ENCODE data around the gene RTN4RL2.
A peak's percentile ranks its signal among the peaks of the same experiment; 100 is the strongest.

RTN4RL2 gene

GRCh38 chr11:57481915-57482781, 21.8 kb downstream of the RTN4RL2 start:
- no peak for DNase-seq

- DNase-seq, result peak; percentile 14 to 65 (median 59)
These were observed 22.6 kb downstream of the RTN4RL2 start for GRCh38 chr11:57482782-57483561.

DNA sequence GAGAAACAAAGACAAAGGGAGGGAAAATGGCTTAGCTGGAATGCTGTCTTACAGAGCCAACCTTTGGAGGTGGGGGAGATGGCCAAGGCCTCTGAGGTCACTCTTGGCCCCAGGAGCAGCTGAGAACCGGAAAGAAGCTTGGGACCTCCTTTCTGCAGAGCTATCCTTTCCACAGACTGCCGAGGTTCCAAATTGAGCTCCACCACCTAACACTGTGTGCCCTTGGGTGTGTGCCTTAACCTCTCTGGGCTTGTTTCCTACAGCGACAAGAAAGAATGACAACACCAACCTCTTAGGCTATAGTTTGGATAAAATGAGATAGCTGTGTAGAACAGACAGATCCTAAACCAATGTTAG, 23.2 kb downstream of the RTN4RL2 start:
- DNase-seq, result no peak

GRCh38 chr11:57484141-57484710, 23.9 kb downstream of the RTN4RL2 start:
- no peak for DNase-seq

- DNase-seq, result no peak
These were observed 25.1 kb downstream of the RTN4RL2 start for GRCh38 chr11:57485217-57485990.

GRCh38 chr11:57487021-57487778, 26.9 kb downstream of the RTN4RL2 start:
- no peak for DNase-seq

- no peak for DNase-seq
These were observed 27.8 kb downstream of the RTN4RL2 start for GRCh38 chr11:57487920-57488659.

DNA sequence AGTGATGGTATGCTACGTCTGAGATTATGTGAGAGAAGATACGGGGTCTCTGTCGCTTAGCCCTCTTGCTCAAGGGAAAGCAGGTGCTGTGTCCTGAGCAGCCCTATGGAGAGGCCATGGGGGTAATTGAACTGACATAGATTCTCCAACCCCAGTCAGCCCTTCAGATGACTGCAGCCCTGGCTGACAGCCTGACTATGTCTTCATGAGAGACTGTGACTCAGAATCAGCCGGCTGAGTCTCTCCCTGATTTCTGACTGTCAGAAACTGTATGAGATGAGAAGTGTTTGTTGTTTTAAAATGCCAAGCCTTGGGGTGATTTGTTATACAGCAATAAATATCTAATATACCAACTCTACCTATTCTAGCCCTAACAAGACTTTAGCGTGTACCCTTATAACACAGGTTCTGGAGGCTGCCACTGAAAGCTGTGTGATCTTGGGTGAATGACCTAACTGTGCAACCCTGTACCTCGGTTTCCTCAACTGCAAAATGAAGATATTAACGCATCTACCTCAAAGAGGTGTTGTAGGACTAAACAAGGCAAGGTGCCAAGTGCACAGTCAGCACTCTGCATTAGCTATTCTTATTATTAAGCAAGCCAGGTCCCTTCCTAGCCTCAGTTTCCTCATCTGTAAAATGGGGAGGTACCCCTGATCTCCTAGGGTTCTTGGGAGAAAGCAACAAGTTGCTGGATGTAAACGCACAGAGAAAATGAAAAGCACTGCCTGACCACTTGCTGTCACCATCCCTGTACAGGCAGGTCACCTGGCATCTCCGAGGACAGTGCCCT, 30.3 kb downstream of the RTN4RL2 start:
- DNase-seq, result no peak

- peak in 4 of 6 experiments; percentile 7 to 51 (median 42) for DNase-seq
These were observed 31.2 kb downstream of the RTN4RL2 start for GRCh38 chr11:57491371-57492061.

DNA sequence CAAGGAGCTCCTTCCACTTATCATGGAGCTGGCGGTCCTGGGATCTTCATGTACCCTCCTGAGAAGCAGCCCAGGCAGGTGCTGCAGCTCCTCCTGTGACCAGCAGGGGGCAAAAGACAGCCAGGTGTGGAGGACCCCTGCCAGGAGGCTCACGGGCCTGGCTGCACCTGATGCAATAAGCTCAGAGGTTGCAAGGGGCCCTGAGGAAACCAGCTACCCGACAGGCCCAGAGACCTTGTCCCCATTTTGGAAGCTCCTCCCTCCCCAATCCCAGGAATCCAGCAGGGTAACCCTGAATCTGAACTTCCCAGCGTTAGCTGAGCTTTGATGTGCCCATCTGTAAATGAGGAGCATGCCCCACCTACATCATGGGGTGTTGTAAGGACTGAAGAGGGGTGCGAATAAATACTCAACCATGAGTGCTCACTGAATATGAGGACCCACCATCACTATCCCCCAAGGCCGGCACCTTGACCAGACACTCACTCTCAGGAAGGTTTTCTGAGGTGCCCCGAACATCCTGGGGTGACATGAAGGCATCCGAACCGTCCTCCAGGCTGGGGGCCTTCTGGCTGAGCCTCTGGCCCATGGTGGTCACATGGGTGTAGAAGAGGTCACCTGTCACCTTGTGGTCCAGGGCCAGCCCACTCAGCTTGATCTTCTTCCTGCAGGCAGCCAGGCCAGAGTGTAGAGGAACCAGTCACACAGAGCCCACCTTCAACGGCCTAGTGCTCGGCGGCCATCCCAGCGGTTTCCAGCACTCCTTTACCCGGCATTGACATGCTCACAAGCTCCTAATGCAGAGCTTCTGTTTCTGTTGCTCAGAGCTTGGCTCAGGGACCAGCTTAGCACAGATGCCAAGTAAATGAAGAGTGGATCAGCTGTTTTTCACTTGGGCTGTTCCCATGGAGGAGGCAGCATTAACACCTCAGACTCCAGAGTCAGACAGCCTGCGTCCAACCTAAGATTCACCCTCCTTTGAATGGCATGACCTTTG, 33.5 kb downstream of the RTN4RL2 start:
- peak; percentile 59 to 77 (median 64) for DNase-seq

DNA sequence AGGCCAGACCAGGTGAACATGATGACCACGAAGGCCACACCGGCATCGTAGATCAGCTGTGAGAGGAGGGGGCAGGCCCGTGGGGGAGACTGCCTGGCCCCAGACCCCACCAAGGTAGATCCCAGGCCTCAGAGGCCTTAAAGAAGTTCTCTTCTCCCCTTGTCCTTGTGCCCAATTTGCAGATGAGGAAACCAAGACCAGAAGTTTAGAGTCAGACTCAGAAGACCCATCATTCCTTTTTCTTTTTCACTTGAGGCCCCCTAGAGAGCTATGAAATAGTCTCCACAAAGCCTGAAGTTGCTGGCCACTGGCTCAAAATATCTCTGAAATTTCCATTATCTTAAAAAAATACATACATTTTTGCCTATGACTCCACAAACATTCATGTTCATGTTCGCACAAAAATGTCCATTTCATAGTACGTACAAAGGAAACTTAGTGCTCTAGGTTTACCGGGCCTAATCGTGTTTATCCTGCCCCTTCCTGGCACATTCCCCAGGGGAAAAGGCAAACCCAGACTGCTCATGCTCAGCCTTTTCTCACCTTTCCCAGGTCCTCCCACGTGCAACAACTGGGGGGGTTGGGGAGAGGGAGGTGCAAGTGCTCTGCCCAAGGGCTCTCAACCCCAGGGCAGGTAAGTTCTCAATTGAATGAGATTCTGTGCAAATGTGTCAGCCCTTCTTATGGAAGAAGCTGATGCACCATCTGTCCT, 35.9 kb downstream of the RTN4RL2 start:
- DNase-seq, result no peak

GRCh38 chr11:57497303-57498247, 37.2 kb downstream of the RTN4RL2 start:
- no peak for DNase-seq

GRCh38 chr11:57498540-57498939, 38.2 kb downstream of the RTN4RL2 start:
- DNase-seq, result no peak

- peak in 1 of 6 experiments; percentile 25 for DNase-seq
These were observed 39.2 kb downstream of the RTN4RL2 start for GRCh38 chr11:57499413-57499982.

DNA sequence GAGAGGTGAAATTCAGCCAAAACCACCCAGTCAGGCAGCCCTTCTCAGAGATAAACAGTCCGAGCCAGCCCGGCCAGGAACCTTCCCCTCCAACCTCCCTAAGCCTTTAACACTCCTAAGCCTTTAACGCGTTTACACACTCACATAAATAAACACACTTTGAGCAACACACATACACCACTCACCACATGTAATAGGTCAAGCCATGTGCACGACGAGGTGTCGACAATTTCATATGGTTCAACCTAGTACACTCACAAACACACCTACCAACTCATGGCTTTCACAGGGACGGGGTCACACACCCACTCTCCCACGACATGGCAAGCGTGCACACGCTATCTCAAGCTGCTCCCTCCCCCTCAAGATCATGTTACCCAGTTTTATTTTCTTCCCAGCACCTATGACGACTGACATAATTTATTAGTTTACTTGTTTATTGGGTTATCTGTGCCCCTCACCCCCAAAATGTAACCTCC, 39.7 kb downstream of the RTN4RL2 start:
- no peak for DNase-seq

DNA sequence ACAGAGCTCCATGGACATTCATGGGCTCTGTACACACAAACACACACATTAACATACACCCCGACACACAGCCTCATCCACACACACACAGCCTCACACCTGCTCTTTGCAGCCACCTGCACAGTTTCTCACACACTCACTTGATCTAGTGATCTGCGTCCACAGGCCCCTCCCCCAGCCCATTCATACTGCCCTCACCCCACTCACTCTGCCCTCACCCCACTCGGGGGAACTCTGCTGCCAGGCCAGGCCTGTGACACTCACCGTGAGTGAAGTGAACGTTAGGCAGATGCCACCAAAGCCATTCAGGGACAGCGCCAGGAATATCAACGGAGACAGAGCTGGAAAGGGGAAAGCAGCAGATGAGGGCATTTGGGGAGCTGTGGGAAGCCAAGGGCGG, 40.2 kb downstream of the RTN4RL2 start:
- no peak for DNase-seq
